GM12874 (cell line): ENCODE measurements around the gene ABR.

Source experiments
- TF ChIP-seq, protein P1 (sequence below): IDR thresholded peaks from 2 replicates; pipeline ENCODE4 v1.5.1; 2011; ENCODE audit warnings: low read depth, mild to moderate bottlenecking, control low read depth, low read length, moderate library complexity; ENCODE audit not compliant: insufficient read depth

Gene ABR

DNA sequence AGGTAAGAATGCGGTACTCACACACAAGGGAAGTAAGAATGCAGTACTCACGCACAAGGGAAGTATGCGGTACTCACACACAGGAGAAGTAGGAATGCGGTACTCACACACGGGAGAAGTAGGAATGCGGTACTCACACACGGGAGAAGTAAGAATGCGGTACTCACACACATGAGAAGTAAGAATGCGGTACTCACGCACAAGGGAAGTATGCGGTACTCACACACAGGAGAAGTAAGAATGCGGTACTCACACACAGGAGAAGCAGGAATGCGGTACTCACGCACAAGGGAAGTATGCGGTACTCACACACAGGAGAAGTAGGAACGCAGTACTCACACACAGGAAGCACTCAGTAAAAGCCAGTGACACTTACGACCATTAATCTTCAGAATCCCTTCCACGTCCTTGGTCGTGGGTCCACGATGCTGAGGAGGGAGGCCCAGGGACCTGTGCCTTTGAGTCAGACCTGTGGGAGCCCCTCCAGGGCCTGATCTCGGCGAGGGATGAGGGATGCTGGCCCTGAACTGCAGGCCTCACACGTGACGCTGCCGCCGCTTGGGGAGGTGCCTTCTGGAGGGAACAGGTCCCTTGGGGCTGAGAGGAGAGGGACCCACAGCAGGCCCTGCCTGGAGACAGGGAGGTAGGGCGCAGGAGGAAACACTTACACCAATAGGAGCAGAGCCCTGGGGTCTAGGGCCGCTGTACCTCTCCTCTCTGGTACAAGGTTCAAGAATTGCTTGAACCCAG is 20.2 kb downstream of the ABR start:
- TF ChIP-seq, protein P1, sequence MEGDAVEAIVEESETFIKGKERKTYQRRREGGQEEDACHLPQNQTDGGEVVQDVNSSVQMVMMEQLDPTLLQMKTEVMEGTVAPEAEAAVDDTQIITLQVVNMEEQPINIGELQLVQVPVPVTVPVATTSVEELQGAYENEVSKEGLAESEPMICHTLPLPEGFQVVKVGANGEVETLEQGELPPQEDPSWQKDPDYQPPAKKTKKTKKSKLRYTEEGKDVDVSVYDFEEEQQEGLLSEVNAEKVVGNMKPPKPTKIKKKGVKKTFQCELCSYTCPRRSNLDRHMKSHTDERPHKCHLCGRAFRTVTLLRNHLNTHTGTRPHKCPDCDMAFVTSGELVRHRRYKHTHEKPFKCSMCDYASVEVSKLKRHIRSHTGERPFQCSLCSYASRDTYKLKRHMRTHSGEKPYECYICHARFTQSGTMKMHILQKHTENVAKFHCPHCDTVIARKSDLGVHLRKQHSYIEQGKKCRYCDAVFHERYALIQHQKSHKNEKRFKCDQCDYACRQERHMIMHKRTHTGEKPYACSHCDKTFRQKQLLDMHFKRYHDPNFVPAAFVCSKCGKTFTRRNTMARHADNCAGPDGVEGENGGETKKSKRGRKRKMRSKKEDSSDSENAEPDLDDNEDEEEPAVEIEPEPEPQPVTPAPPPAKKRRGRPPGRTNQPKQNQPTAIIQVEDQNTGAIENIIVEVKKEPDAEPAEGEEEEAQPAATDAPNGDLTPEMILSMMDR, result no peak

DNA sequence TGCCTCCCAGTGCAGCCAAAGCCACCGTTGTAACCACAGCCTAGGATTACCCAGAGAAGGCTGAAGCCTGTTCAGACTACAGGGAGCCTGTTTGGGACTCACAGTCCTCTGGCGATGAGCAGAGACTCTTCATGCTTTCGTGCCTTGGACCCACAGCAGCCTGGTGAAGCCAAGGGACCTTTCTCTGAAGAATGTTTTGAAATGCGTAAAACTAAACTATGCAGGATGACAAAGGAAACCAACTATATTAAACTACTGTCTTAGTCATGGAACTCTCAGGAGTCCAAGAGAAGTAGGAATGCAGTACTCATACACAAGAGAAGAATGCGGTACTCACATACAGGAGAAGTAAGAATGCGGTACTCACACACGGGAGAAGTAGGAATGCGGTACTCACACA is 20.9 kb downstream of the ABR start:
- TF ChIP-seq, protein P1, result no peak

GRCh38 chr17:1156864-1157263 is 22.9 kb downstream of the ABR start:
- TF ChIP-seq, protein P1, result no peak

GRCh38 chr17:1154704-1155103 is 25.1 kb downstream of the ABR start:
- TF ChIP-seq, protein P1, result no peak

GRCh38 chr17:1153795-1154546 is 25.8 kb downstream of the ABR start:
- TF ChIP-seq, protein P1, result no peak

- TF ChIP-seq, protein P1, result no peak
Observed at GRCh38 chr17:1150863-1151600, 28.7 kb downstream of the ABR start.

DNA sequence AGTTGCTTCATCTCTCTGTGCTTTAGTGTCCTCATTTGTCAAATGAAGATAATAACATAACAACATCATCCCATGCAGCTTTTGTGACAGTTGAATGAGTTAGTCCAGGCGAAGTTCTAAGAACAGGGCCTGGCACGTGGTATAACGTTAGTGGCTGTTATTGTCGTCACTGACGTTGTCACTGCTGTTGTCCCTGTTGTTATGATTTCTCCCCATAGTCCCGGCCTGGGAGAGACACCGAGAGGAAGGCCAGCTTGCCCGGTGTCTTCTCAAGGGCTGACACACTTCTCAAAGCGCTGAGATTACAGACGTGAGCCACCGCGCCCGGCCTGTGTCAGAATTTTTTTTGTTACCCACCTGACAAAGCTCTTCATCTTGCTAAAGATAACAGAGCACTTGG is 29.9 kb downstream of the ABR start:
- TF ChIP-seq, protein P1, result no peak
